Hindlimb muscle (tissue), 1 donor: ENCODE data around the gene NSG2. TPM values are rescaled to one million over a fixed set of nuclear protein-coding genes. Genes with fewer than 3 reads are reported as not detected.
"Not testable (repeated sequence)": the region's sequence is repeated elsewhere in the genome, so short reads cannot be mapped to it uniquely, and the experiment has no call there.

Experiments
- DNase-seq: peaks from one replicate; pipeline ENCODE4 v3.0.0-alpha.2; 2013
- polyA plus RNA-seq: library from polyadenylated mRNA; unstranded; fragments of 120-200 nt; gene quantifications from one replicate; pipeline ENCODE4 v1.2.1, GENCODE V29; 2013; ENCODE audit not compliant: insufficient read length

NSG2 gene
- polyA plus RNA-seq, 1 donor, result 0.28 TPM

GRCh38 chr5:174106997-174107655, 61.6 kb downstream of the NSG2 start:
- no peak for DNase-seq

DNA sequence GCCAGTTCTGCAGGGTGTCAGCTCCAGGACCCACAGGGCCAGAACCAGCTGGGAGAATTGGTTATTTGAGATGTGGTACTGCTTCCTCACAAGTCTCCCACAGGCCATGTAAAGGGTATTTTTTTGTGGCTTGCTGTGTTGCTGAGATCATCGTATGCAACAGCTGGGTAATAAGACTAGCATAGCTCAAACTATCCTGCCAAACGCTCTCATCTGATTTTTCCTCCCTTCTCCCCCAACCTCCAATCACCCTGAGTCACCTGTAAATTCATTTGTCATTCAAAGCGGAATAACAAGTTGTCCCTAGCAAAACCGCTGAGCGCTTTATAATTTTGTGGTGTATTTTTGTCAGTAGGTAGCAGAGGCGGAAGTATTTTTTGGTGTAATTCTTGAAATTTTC, 63.2 kb downstream of the NSG2 start:
- no peak for DNase-seq

- DNase-seq, result no peak
Observed at GRCh38 chr5:174109698-174110260, 64.3 kb downstream of the NSG2 start.

DNA sequence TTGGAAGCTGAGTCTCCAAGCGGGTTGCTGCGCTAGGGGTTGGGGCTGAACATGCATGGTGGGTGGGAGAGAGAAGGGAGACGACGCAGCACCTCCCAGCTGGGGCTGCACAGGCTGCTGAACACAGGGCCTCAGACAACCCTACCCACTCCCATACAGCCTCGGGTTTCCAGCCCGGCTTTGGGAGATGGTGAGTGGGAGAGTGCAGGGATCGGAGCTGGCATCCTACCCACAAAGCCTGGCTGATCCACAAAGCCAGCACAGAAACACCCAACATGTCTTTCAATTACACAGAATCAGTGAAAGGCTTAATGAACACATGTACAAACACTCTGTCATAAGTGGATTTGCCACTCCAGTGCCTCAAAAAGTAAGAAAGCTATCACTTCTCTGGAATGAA, 64.8 kb downstream of the NSG2 start:
- DNase-seq, result no peak

DNA sequence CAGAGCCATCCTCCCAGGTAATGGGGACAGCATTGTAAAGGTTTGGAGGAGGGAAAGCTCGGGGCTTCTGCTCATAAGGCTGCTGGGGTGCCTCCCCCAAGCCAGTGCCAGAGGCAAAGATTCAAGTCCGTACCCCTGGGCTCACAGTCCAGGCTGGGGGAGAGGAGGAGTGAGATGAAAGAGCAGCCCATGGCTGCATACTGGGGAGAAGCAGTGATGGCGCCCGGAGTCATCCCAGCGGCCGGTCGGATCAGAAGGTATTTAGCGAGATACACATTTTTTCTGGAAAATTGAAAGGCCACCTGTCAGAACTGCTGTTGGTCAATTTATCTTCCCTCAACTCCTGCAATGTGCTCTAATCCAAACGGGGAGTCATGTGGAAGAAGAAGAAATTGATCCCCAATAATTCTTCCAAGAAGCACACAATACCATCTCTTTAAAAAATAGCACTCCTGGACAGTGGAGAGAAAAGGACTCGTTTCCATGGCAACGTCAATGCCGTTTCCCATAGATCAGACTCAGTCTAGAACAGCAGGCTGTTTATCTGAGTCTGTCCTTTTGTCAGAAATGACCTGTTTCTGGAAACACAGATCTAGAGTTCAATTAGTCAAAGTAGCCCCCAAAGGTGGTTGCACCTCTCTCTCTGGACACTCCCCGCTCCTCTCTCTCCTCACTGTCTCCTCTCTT, 65.9 kb downstream of the NSG2 start:
- DNase-seq, result no peak

DNA sequence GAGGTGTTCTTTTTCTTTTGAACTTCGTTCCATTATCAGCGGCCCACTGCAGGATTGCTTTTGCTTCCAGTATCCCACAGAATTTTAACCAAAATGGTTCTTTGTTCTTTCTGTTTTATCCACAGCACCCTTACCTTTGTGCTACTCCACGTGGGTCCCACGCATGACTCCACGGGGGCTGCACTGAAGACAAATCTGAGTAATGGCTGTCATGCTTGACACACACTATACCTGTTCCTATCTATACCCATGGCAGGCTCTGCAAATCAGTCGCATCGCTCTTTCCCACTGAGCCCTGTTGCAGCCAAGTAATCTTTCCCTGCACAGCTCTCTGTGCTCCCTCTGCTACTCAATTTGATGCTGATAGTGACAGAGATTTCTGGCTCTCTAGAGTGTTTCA, 69.7 kb downstream of the NSG2 start:
- DNase-seq, result no peak

GRCh38 chr5:174118823-174119467, 73.4 kb downstream of the NSG2 start:
- DNase-seq, result no peak

- peak; percentile 9 for DNase-seq
Observed at GRCh38 chr5:174119468-174119881, 74.0 kb downstream of the NSG2 start.

- peak; percentile 15 for DNase-seq
Observed at GRCh38 chr5:174120401-174121005, 75.0 kb downstream of the NSG2 start.

- DNase-seq, result no peak
Observed at GRCh38 chr5:174134545-174134944, 89.0 kb downstream of the NSG2 start.

GRCh38 chr5:174139623-174140022, 94.1 kb downstream of the NSG2 start:
- DNase-seq, result no peak

GRCh38 chr5:174140452-174141020, 95.0 kb downstream of the NSG2 start:
- DNase-seq, result no peak

DNA sequence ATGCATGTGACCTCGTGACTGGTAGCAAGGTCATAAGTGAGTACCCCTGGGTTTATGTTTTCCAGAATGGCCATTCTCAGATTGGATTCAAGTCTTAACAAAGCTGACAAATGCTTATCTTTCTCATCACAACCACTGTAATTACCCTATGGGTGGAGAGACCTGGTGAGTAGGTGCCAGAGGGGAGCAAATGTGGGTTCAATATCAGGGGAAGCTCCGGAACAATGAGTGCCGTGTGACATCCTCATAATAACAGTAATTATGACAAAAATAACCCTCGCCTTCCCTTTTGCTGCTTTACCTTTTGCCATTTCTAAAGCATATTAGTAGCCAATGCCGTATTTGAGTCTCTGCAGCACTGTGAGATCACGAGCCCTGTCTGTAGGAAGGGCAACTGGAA, 95.9 kb downstream of the NSG2 start:
- no peak for DNase-seq

- DNase-seq, result no peak
Observed at GRCh38 chr5:174145091-174145490, 99.6 kb downstream of the NSG2 start.

GRCh38 chr5:174145821-174146220, 100.3 kb downstream of the NSG2 start:
- DNase-seq, result no peak

DNA sequence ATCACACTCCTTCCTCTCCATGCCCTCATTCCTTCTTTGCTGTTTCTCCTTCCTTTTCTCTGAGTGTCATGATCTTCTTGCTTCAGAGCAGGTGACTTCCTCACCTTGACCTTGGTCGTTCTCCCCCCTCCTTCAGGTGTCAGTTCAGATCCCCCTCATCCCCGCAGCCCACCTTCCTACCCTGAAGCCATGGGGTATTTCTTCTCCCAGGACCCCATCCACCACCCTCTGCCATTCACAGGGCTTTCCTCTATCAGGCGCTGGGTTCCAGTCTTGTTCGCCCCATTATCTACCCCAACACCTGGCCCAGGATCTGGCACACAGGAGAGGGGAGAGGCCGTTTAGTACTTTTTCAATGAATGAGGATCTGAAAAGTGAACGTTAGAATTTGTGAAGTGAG, 101.0 kb downstream of the NSG2 start:
- no peak for DNase-seq

- DNase-seq, result not testable (repeated sequence)
Observed at GRCh38 chr5:174147012-174147411, 101.5 kb downstream of the NSG2 start.

DNA sequence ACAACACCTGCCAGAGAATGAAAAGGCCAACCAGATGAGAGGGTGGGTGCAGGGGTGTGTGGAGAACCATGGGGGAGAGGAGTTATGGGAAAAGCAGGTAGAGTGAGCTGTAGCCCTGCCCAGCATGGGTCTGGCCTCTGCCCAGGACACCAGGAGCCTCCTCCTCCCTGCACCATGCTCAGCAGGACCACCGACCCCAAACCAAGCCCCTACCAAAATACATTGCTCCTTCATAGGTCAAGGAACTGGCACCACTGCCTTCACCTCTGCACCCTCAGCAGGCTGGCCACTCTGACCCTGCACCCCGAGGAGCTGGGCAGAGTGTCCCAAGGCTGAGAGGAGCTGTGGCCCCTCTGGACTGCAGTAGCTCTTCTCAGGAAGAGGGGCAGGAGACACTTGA, 102.0 kb downstream of the NSG2 start:
- no peak for DNase-seq

DNA sequence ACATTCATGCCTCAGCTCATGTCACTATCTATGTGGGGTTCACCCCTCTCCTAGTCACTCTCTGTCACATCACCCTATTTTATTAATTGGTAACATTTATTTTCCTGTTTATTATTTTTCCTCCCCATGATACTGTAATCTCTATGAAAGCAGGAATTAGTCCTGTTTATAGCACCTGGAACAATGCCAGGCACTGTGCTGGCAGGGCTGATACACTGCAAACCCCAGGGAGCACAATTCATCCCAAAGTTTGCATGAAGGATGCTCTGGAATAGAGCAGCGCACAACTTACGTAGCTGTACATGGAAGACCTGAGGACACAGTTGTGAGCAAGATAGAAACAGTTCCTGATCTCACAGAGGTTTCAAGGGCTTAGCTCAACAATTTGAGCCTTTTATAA, 103.2 kb downstream of the NSG2 start:
- no peak for DNase-seq

GRCh38 chr5:174149426-174149825, 103.9 kb downstream of the NSG2 start:
- DNase-seq, result no peak

- DNase-seq, result no peak
Observed at GRCh38 chr5:174149989-174150388, 104.5 kb downstream of the NSG2 start.

DNA sequence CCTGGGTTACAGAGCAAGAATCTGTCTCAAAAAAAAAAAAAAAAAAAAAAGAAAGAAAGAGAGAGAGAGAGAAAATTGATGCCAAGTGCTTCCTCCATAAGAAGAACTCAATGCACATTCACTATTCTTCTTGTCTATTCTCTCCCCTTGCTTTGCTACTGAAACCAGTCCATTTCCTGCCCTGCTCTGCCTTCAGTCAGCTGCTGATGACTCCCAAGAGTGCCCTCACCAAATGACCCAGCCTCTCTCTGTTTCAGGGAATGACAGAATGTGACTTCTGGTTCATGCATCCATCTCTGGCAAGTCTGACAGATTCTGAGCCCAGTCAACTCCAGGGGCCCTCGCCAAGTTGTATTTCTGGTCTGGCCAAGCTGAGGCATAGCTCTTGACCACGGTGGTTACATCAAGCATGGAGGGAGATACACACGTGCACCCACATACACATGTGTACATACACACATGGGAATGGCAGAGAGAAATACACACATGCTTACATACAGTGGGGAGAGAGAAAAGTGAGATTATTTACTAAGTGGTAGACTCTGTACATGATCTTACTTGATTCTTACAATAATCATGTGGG, 106.2 kb downstream of the NSG2 start:
- no peak for DNase-seq
